GM12878 (cell line): Measurements from ENCODE around the gene PRKG1. TPM values are rescaled to one million over a fixed set of nuclear protein-coding genes. Genes with fewer than 3 reads are reported as not detected.
A peak's percentile ranks its signal among the peaks of the same experiment; 100 is the strongest.

Experiments used
- ATAC-seq: fragments of 200-7000 bp; cut with Tn5 transposase; 3 replicates; pipeline ENCODE4 v1.9.1; 2020; ENCODE audit warnings: mild to moderate bottlenecking, moderate library complexity
- BruUV-seq: library from RNA; stranded (reverse); fragments of 400-500 nt; replicated peaks from 2 replicates; lab custom pipeline; 2021; lab: Mats Ljungman, UMichigan
- CTCF ChIA-PET: fragments of 300-600 bp; sonication (Branson Sonifier 250); formaldehyde crosslinking; extraction: SDS; loops from one replicate; lab custom pipeline; 2021; ENCODE audit warnings: inconsistent platforms; lab: Yijun Ruan, JAX
- POLR2A ChIA-PET: fragments of 350-600 bp; formaldehyde crosslinking; extraction: SDS; loops from one replicate; lab custom pipeline; 2021; ENCODE audit warnings: inconsistent platforms; lab: Charles Lee
- RAD21 ChIA-PET: fragments of 300-600 bp; sonication (Branson Sonifier 250); formaldehyde crosslinking; loops from one replicate; lab custom pipeline; 2023; ENCODE audit warnings: antibody characterized with exemption; ENCODE audit not compliant: unreplicated experiment; lab: Charles Lee
- SMC1A ChIA-PET: fragments of 300-600 bp; sonication (Branson Sonifier 250); formaldehyde crosslinking; loops from one replicate; lab custom pipeline; 2023; ENCODE audit not compliant: unreplicated experiment, uncharacterized antibody; lab: Charles Lee
- DNase-seq: peaks from one replicate; pipeline ENCODE4 v3.0.0-alpha.2; 2011; ENCODE audit warnings: low read depth, low spot score
- FAIRE-seq: peaks from 3 replicates; lab custom pipeline; 2011; peaks lifted over from hg19 to GRCh38; lab: Jason Lieb, UNC
- H2AFZ ChIP-seq: 2 replicates; pipeline ENCODE4 v1.6.0; 2011; ENCODE audit warnings: low read depth, low read length, control low read depth; ENCODE audit not compliant: control insufficient read depth
- H3K27ac ChIP-seq: 2 replicates; pipeline ENCODE4 v1.5.1; 2011; ENCODE audit warnings: control low read depth; ENCODE audit not compliant: control insufficient read depth, insufficient read depth
- H3K27me3 ChIP-seq, 2 experiments: replicated peaks in 1 of 2; 2 replicates each; pipeline versions ENCODE4 v1.6.0 to v1.6.1; 2011; ENCODE audit warnings: low read length in 1 of 2; ENCODE audit not compliant: control insufficient read depth in 2 of 2, insufficient read depth in 2 of 2
- H3K36me3 ChIP-seq, 2 experiments: 2 replicates each; pipeline ENCODE4 v1.5.1; 2011; ENCODE audit warnings: low read length in 1 of 2; ENCODE audit not compliant: control insufficient read depth in 2 of 2, insufficient read depth in 2 of 2
- H3K4me1 ChIP-seq: 2 replicates; pipeline ENCODE4 v1.6.1; 2011; ENCODE audit warnings: mild to moderate bottlenecking, low read length, moderate library complexity, mixed read lengths; ENCODE audit not compliant: control insufficient read depth, insufficient read depth
- H3K4me2 ChIP-seq: 2 replicates; pipeline ENCODE4 v1.6.0; 2011; ENCODE audit warnings: control low read depth; ENCODE audit not compliant: control insufficient read depth, insufficient read depth
- H3K4me3 ChIP-seq: fragments of 200-600 bp; sonication (generic); 2 replicates; pipeline ENCODE4 v1.5.1; 2016
- H3K79me2 ChIP-seq: 2 replicates; pipeline ENCODE4 v1.6.0; 2011; ENCODE audit warnings: low read length; ENCODE audit not compliant: control insufficient read depth, insufficient read depth
- H3K9ac ChIP-seq: 2 replicates; pipeline ENCODE4 v1.8.0; 2011; ENCODE audit warnings: low read length, control low read depth, mixed read lengths; ENCODE audit not compliant: control insufficient read depth, insufficient read depth
- H3K9me3 ChIP-seq: replicated peaks from 3 replicates; pipeline ENCODE4 v1.5.1; 2011; ENCODE audit warnings: mild to moderate bottlenecking, low read length; ENCODE audit not compliant: control insufficient read depth, insufficient read depth
- H4K20me1 ChIP-seq: 2 replicates; pipeline ENCODE4 v1.6.0; 2011; ENCODE audit not compliant: control insufficient read depth, insufficient read depth
- BCL11A ChIP-seq: IDR thresholded peaks from 2 replicates; pipeline ENCODE4 v1.6.1; 2011; ENCODE audit warnings: low read depth, low read length
- BHLHE40 ChIP-seq, 2 experiments: fragments of 450-650 bp in 1 of 2; IDR thresholded peaks; 2 replicates each; pipeline ENCODE4 v1.6.1; 2011 to 2017; ENCODE audit warnings: low read depth in 2 of 2, borderline replicate concordance in 1 of 2, improper control_type of control experiment in 1 of 2, low read length in 1 of 2, mild to moderate bottlenecking in 1 of 2
- EED ChIP-seq: sonication (generic); IDR thresholded peaks from 2 replicates; pipeline ENCODE4 v1.6.1; 2016; ENCODE audit warnings: antibody characterized with exemption, low read depth
- HDAC2 ChIP-seq: fragments of 200-600 bp; sonication (generic); IDR thresholded peaks from 2 replicates; pipeline ENCODE4 v1.6.1; 2017
- JUNB ChIP-seq: IDR thresholded peaks from 2 replicates; pipeline ENCODE4 v1.6.1; 2016; ENCODE audit warnings: antibody characterized with exemption, mild to moderate bottlenecking
- MEF2A ChIP-seq: IDR thresholded peaks from 2 replicates; pipeline ENCODE4 v1.6.1; 2011; ENCODE audit warnings: low read depth, mild to moderate bottlenecking, low read length, moderate library complexity; ENCODE audit not compliant: insufficient read depth
- MYB ChIP-seq: fragments of 150-350 bp; IDR thresholded peaks from 2 replicates; pipeline ENCODE4 v1.6.1; 2014; ENCODE audit warnings: mild to moderate bottlenecking, low read depth, low read length, borderline replicate concordance
- NBN ChIP-seq: fragments of 450-650 bp; IDR thresholded peaks from 2 replicates; pipeline ENCODE4 v1.6.1; 2016
- RCOR1 ChIP-seq: conservative IDR thresholded peaks from 2 replicates; pipeline ENCODE4 v1.6.1; 2012; ENCODE audit warnings: low read depth, low read length, improper control_type of control experiment
- STAT3 ChIP-seq: IDR thresholded peaks from 2 replicates; pipeline ENCODE4 v1.6.1; 2011; ENCODE audit warnings: low read depth, low read length, improper control_type of control experiment
- ZBTB4 ChIP-seq: fragments of 450-650 bp; formaldehyde crosslinking; IDR thresholded peaks from 2 replicates; pipeline ENCODE4 v1.4.0; 2022; ENCODE audit warnings: mild to moderate bottlenecking, moderate library complexity
- ZNF687 ChIP-seq: fragments of 450-650 bp; IDR thresholded peaks from 2 replicates; pipeline ENCODE4 v1.6.1; 2017; ENCODE audit warnings: mild to moderate bottlenecking, moderate library complexity
- ZSCAN29 ChIP-seq: fragments of 450-650 bp; IDR thresholded peaks from 2 replicates; pipeline ENCODE4 v1.6.1; 2017; ENCODE audit warnings: mild to moderate bottlenecking, moderate library complexity
- WGBS: methylation state at CpG from one replicate; pipeline ENCODE4 v1.1.6; 2016; ENCODE audit warnings: low lambda C conversion rate; ENCODE audit not compliant: insufficient replicate concordance, insufficient coverage; ENCODE audit errors: missing lambda C conversion rate; 5-methylcytosine and 5-hydroxymethylcytosine counted together
- in situ Hi-C: fragments of 300-500 bp; cut with MboI; formaldehyde crosslinking; loops from 9 replicates; pipeline ENCODE4 v1.14.3; 2018; ENCODE audit warnings: mixed read lengths
- intact Hi-C: fragments of 100-400 bp; cut with micrococcal nuclease; formaldehyde crosslinking; loops from one replicate; pipeline ENCODE4 v1.14.2; 2022; ENCODE audit not compliant: unreplicated experiment
- polyA plus RNA-seq, 11 experiments: library from polyadenylated mRNA; depleted of rRNA in 4 of 11; unstranded in 6 of 11; stranded (reverse) in 5 of 11; fragments of >200 nt; fragmentation: Nextera tagmentation in 4 of 11; fragmentation: Illumina TruSeq in 1 of 11; extraction: Ambion mirVana in 4 of 11; extraction: Trizol in 1 of 11; gene quantifications; 1 replicate in 1 of 11; 2 replicates in 10 of 11; pipeline versions ENCODE4 v1.2.1 to v1.2.3, GENCODE V29; 2011 to 2016; ENCODE audit warnings: inconsistent platforms in 2 of 11, missing spikeins in 2 of 11, low read depth in 1 of 11
- total RNA-seq, 4 experiments: library from RNA; depleted of rRNA in 3 of 4; stranded (reverse); fragments of >200 nt in 3 of 4; fragmentation: Illumina TruSeq in 1 of 4; extraction: Trizol in 1 of 4; gene quantifications; 2 replicates each; pipeline versions ENCODE4 v1.2.1 to v1.2.3, GENCODE V29; 2013 to 2021
- TF ChIP-seq, protein P1 (sequence below): IDR thresholded peaks from 2 replicates; pipeline ENCODE4 v1.6.1; 2011; ENCODE audit warnings: low read depth, low read length, improper control_type of control experiment, borderline replicate concordance
- TF ChIP-seq, protein P2 (sequence below): IDR thresholded peaks from 2 replicates; pipeline ENCODE4 v1.6.1; 2012; ENCODE audit warnings: low read depth, low read length, improper control_type of control experiment

PRKG1 gene
- total and polyA plus RNA-seq, 10 of the 15 experiments (the other 5 are each of a cell fraction or from before 2014, with no cell fraction given) = 0.04 to 0.05 TPM; not detected in 8

DNA sequence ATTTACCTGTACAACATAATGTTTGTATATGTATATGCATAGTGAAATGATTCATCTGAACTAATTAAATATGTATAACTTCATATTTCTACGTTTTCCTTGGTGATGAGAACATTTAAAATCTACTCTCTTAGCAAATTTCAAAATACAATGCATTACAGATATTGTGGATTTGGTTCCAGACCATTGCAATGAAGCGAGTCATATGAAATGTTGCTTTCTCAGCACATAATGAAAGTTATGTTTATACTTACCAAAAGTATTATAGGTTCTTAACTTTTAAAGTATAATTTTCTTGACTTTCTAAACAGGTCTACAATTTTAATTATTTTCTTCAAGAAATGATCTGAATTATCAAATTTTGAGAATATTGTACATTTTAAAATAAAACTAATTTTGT lies 435.9 kb downstream of the PRKG1 start (continued):
- TF ChIP-seq ZNF687 = no peak
- no peak for TF ChIP-seq HDAC2
- TF ChIP-seq ZBTB4 (CRISPR knock-in tag) = no peak
- no peak for TF ChIP-seq BCL11A
- no peak for TF ChIP-seq EED

GRCh38 chr10:51521605-51522004 lies 447.3 kb downstream of the PRKG1 start:
- ChIA-PET RAD21 (interaction anchor here (0.6 kb wide), 1 partner anchor 147 kb away, joined by 3 read pairs; no protein-coding TSS in a partner anchor), CTCF (interaction anchor here (1.0 kb wide), 1 partner anchor 10 kb away, joined by 3 read pairs; no protein-coding TSS in a partner anchor), SMC1A (interaction anchor here (1.0 kb wide), 1 partner anchor 13 kb away, joined by 4 read pairs; no protein-coding TSS in a partner anchor), POLR2A (interaction anchor here (0.6 kb wide), 1 partner anchor 14 kb away, joined by 3 read pairs; no protein-coding TSS in a partner anchor)
- intact Hi-C loops (no loop called here), in situ Hi-C loops (no loop called here)
- H3K79me2 ChIP-seq = no peaks in the 10 kb centered on the region
- no peak overlapping the region for H3K9ac ChIP-seq
- H3K4me2 ChIP-seq = no peak overlapping the region
- TF ChIP-seq ZSCAN29 (no peak), NBN (no peak), JUNB (0 out of 2 replicates have a peak, but pooled peaks have one; percentile 23), RCOR1 (no peak), STAT3 (no peak), BHLHE40 (IDR thresholded peaks at IDR 0.05; ENCODE audit: borderline replicate concordance in 1 of 2, low read depth in 2 of 2, low read length in 1 of 2) (no peak), MYB (no peak), MEF2A (peak; percentile 64; the same call in 1 of the 2 replicates)
- TF ChIP-seq, protein P1, sequence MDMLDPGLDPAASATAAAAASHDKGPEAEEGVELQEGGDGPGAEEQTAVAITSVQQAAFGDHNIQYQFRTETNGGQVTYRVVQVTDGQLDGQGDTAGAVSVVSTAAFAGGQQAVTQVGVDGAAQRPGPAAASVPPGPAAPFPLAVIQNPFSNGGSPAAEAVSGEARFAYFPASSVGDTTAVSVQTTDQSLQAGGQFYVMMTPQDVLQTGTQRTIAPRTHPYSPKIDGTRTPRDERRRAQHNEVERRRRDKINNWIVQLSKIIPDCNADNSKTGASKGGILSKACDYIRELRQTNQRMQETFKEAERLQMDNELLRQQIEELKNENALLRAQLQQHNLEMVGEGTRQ = no peak
- TF ChIP-seq, protein P2, sequence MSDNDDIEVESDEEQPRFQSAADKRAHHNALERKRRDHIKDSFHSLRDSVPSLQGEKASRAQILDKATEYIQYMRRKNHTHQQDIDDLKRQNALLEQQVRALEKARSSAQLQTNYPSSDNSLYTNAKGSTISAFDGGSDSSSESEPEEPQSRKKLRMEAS = no peak
- H2AFZ ChIP-seq = no peak overlapping the region
- DNase-seq (no peak), FAIRE-seq (no peak), ATAC-seq (no peak)
- H3K4me1 ChIP-seq = no peaks in the 10 kb centered on the region
- WGBS = 25% methylated on average over 2 of the region's 2 CpGs
- H3K27me3 ChIP-seq = no peaks in the 10 kb centered on the region
- no peaks in the 10 kb centered on the region for H3K36me3 ChIP-seq
- H3K4me3 ChIP-seq = no peak overlapping the region
- BruUV-seq = no TSS peak
- H4K20me1 ChIP-seq = no peaks in the 10 kb centered on the region
- no peaks in the 10 kb centered on the region for H3K9me3 ChIP-seq
- no peak overlapping the region for H3K27ac ChIP-seq
